GM19455 (cell line): ENCODE measurements around the gene OR2H1.
A peak's percentile ranks its signal among the peaks of the same experiment; 100 is the strongest.

Experiments
- ATAC-seq: cut with Tn5 transposase; IDR thresholded peaks from one replicate; pipeline ENCODE4 v1.9.1; 2021; ENCODE audit not compliant: unreplicated experiment

OR2H1 gene

DNA sequence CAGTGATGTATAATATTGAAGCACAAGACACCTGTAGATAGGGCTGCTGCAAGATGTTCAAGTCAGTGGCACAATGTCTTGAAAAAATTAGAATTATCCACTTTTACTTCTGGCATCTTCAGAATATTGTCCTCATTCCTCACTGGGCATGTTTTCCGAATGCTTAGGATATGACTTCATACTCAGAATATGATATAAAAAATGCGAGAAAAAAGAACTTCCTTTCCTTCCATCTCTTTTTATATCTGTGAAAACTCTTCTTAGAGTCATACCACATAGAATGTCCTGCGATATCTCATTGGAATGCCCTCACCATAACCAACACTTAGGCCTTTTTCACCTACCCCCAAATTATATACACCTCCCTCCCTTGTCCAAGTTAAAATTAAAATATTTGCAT, 26.2 kb downstream of the OR2H1 start:
- ATAC-seq: no peak

DNA sequence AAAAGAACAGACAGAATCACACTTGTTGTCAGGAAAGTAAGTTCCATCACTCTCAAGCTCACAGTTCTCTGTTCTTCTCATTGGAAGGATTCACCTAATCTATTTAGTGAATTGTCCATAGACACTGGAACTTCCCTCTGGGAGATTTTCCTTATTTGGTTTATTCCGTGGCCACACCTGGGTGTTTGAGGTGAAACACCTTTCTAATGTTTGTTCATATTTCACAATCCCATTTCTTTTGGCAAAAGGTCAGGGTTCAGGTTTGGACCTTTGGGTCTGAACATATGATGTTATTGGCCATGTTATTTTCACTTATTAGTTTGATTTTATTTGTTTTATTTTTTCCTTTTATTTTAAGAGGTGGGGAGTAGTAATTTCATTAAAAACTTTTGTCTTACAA, 26.8 kb downstream of the OR2H1 start:
- no peak for ATAC-seq

DNA sequence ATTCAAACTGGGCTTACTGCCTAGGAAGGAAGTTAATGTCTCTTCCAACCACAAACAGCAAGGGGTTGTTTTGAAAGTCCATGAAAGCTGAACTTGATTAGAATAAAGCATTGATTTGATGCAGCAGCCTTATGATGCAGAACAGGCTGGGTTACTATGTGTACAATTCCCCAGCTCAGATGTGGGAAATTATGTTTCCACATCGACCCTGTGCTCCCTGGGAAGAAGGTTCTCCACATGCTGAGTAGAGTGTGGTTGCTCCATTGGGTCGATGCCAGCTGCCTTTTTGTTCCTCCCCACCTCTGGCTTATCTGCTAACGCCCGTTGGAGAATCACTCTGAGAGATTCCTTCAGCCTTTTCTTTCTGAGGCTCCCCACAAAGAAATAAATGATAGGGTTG, 29.6 kb downstream of the OR2H1 start:
- no peak for ATAC-seq

DNA sequence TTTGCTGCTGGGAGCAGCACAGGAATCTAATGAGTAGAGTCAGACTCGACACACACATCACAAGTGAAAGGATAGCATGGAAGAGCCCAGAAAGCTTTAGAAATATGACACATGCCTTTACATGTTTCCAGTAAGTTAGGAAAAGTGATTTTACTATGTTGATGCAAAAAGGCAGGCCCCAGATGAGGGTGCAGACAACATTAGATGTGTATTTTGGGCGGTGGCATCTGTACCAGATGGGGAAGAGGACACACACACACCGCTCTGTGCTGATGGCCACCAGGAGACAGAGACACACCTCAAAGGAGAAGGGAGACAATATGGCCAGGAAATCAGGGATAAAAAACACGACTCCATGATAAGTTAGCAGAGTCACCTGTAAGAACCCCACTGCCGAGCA, 30.2 kb downstream of the OR2H1 start:
- no peak for ATAC-seq

DNA sequence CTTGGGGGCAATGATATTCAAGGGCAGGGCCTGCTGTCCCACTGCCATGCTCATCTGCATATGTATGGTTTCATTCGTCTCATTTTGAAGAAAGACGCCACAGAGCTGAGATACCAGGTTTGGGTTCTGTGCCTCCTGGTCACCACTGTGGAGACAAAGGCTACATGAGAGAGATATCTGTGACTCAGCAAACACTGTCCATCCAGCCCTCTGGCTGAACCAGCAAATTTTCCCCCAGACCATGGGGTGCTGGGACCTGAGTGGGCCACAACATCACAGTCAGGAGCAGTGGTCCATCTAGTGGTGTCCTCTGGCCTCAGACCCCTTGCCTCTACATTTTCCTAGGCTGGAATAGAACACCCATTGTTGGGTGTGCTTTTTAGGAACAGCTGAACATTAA, 30.7 kb downstream of the OR2H1 start, which contains the start of gene MAS1L:
TSS of gene MAS1L (minus strand) at position 297 of the 400 bp plus-strand sequence. CDS start at position 243, 54 bp downstream.
- no peak for ATAC-seq

DNA sequence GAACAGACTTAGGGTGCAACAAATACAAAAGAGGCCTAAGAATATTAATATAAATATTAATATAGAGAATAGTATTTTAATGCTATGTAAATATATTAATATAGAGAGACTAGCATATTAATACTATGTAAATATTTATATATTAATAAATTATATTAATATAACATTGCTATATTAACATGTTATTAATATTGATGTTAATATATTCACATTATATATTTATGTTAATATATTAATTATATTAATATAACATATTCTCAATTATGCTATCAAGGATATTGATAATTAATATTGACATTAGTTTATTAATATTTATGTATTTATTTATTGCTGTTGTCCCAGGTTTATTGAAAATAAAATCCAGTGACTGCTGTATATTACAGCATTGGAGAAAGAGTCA, 31.9 kb downstream of the OR2H1 start:
- ATAC-seq: no peak

DNA sequence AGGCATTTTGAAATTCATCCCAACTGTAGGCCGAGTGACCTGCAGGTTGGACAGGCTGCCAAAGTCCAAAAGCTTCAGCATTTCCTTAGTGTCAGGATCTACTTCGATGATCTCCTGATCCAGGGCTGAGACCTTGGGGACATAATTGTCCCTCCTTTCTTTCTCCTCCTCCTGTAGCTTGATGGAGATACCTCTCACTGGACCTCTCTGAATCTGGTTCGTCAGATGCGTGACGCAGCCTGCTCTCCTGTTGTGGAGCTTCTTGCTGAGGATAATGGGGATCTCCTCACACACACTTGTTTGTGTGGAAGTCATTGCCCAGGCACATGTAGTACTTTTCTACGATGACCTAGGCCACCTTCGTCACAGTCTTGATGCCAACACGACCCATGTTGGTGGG, 32.3 kb downstream of the OR2H1 start:
- ATAC-seq: no peak

DNA sequence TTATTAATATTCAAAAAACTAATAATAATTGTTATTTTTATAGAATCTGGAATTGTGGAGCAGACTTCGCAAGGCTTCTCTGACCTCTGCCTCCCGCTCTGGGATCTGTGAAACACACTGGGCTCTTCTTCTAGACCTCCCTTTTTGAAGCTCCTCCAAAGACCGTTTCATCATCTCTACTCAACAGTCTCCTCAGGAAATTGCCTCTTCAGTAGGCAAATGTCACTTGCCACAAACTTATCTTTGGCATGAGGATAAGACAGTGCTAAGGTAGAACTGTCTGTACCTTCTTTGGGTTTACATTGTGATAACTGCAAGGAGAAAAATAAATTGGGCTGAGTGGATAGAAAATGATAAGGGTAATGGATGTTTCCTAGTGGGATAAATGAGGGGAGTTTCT, 33.1 kb downstream of the OR2H1 start:
- ATAC-seq: no peak

DNA sequence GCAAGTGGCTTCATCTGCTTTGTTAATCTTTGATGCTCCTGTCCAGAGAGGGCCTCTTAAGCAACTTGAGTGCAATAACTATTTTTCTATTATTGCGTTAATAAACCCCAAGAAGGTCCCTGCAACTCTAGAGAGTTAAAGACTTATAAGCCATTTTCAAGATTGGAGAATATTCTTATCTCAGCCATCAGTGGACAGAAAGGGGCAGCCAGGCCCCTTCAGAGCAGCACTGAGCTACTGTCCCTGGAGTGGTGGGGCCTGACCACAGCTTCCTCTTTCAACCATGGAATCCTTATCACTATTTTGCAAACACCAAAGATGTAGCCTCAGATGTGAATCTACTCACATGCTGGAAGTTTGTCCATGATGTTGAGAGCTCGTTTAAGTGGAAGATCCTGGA, 33.6 kb downstream of the OR2H1 start:
- ATAC-seq: no peak

DNA sequence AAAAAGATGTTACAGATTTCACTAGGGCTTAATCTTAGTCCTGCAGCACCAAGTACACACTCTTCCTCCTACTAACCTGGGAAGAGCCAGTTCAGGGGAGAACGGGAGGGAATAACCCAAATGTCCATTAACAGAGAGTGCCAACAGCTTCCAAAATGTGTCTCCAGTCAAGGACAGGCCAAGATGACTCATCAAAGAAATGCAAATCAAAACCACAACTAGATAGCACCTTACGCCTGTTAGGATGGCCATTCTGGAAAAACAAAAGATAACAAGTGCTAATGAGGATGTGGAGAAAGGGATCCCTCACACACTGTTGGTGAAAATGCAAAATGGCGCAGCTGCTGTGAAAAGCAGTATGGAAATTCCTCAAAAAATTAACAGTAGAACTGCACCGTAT, 34.6 kb downstream of the OR2H1 start:
- ATAC-seq: no peak

DNA sequence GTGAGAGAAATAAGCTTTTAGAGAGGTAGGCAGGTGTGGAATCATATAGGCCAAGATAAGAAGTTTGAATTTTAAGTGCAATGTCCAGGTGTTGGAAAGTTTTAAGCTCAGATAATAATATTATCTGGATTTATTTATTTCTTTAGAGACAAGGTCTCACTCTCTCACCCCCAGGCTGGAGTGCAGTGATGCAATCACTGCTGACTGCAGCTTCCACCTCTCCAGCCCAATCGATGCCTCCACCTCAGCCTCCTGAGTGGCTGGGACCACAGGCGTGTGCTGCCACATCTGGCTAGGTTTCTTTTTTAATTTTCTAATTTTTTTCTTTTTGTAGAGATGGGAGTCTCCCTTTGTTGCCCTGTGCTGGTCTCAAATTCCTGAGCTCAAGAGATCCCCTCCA, 36.3 kb downstream of the OR2H1 start:
- no peak for ATAC-seq

DNA sequence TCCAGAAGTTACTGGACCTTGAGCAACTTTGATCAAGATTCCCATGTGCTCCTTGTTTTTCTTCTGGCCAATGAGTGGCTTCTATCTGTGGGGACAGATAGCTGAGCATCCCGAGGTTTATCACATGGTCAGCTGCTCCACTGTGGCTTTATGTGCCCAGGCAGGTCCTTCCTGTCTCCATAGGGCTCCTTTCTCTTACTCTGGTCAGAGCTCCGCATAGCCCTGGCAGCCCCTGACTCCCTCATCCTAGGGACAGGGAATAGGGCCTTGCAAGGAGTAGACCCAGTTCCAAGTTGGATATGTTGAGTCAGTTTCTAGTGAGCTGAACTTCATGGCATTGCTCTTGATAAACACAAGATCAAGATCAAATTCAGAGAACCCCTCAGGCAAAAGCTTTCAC, 37.2 kb downstream of the OR2H1 start:
- ATAC-seq: no peak

DNA sequence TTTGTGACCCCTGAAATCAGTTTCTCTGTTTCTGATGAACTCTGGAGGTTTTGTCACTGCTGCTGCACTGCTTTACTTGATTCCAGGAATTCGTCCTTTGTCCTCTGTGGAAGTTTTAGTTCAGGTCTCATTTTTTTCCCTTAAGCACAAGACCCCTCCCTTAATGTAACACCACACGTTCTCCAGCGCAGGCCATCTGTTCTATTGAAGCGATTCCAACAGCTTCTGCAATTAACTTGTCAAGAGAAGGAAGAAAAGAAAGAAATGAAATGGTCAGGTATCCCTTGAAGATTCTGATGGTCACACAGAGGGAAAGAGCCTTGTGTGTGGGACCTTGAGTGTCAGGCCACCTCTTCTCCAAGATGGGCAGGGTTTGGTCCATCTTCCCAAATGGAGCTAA, 38.6 kb downstream of the OR2H1 start:
- ATAC-seq: no peak

DNA sequence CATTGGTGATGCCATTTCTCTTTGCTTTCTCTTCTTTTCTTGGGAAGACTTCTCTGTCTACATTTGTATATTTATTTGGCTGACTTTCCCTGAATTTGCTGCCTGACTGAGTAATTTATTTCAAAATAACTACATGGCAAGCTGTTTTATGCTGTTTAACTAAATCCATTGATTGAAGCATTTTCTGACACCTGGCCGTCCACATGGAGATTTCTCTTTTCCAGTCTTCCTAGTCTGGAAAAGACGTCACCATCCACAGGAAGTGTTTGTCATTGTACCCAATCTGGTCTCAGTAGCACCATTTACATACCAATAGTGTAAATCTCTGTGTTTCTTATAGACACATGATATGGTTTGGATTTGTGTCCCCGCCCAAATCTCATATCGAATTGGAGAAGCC, 40.0 kb downstream of the OR2H1 start:
- no peak for ATAC-seq

DNA sequence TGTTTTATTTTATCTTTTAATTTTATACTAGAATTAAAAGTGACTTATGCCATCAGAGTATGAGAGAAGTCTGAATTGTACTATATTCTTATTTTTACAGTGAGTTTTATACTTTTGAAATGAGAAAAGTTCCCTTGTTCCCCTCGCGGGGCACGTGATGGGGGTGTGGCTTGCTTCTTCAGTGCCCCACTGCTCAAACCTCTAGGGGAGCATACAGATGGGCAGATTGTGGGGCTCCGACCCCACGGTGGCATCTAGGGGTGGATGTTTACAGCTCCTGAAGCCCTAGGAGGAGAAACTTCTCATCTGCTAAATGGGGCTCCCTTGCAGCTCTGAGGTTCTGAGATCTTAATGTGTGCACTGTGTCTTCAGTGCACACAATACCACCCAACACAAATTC, 42.7 kb downstream of the OR2H1 start:
- no peak for ATAC-seq

DNA sequence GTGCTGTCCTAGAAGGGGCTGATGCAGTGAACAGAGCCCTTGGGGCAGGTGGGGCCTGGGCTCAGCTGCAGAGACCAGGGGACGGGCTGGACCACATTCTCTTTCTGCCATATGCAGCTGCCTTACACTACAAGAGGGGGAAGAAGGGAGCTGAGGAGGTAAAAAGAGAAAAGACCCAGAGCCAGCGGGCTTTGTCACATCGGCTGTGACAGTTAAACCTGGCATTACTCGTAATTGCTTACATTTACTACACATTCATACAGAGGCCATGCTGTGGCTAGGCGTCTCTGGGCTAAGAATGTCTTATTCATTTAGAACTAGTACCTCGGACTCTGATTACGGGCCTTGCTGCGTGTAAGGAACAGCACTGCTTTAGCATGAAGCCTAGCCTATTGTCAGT, 43.6 kb downstream of the OR2H1 start:
- no peak for ATAC-seq

DNA sequence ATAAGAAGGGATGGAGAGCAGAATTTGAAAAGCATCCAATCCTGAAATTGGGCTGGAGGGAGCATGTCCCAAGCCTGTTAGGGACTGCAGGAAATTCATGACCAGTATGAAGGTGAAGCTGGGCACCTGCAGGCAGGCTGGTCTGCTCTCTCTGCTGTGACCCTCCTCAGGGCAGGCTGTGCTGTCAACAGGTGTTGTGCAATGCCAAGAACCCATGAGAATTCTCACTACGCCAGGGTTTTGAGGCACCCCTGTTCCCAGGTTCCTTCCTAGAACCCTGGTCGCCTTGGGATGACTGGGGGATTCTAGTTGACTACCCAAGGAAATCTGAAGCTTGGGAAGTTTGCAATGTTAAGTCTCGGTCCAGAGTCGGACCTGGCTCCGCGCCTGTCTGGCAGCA, 44.2 kb downstream of the OR2H1 start:
- no peak for ATAC-seq

DNA sequence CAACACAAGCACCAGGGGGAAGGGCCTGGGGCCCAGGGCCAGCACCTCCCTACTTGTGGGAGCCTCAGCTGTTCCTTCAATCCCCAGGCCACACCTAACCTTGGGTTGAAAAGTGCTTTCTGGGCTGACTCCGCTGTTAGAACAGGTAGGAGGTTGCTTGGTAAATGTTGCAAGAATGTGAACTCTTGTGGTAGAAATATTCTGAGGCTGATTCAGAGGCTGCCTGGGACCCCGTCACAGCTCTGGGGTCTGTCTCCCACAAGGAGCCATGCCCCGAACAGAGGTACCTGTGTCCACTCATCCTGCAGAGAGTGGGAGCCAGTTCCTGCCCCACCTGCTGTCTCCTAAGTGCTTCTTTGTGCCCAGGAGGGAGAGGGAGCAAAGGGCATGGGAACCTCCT, 45.2 kb downstream of the OR2H1 start:
- ATAC-seq: no peak

DNA sequence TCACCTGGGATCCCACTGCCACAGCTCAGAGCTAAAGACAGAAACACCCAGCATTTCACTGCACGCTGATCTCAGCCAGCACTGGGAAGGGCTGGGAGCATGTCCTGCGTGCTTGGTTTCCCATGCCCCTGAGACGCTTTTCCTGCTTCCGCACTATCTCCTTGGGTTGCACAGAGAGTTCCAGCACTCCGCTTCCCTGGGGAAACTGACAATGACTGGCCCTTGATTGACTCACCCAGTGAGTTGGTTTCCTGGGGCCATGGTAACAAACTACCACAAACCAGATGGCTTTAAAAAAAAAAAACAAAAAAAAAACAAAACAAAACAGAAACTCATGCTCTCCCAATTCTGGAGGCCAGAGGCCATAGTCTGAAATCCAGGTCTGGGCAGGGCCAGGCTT, 45.6 kb downstream of the OR2H1 start:
- ATAC-seq: no peak

DNA sequence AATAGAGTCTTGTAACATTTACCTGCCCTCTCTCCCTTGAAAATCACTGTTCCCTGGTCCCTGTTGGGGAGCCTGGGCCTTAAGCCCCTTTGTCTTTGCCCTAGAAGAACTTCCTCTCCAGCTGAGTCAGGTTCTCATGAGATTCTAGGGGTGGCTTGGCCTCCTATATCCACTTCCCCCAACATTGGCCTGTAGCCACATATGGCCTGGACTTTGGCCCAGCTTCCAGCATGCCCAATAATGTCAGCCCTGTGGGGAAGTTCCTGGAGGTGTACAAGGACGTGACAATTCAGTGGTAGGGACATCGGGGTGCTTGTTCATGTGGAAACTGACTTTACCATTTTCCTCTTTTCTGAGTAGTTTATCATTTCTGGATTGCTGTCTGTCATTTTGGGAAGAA, 48.0 kb downstream of the OR2H1 start:
- no peak for ATAC-seq

DNA sequence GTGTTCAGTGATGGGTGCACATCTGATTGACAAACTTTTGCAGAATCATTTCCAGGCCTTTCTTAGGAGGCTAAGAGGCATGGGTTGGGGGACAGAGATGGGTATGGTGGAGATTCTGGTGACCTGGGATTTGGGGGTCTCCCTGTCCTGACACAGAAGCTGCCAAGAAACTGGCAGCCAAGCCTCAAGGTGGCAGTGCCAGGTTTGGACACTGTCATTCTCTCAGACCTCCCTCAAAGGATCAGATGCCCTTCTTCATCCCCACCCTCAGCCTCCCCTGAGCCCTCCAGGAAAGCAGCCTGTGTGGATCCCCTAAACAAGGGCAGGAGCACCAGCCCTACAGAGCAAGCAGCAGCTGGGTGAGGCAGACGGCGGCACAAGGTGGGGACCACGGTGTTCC, 48.9 kb downstream of the OR2H1 start:
- ATAC-seq: no peak

DNA sequence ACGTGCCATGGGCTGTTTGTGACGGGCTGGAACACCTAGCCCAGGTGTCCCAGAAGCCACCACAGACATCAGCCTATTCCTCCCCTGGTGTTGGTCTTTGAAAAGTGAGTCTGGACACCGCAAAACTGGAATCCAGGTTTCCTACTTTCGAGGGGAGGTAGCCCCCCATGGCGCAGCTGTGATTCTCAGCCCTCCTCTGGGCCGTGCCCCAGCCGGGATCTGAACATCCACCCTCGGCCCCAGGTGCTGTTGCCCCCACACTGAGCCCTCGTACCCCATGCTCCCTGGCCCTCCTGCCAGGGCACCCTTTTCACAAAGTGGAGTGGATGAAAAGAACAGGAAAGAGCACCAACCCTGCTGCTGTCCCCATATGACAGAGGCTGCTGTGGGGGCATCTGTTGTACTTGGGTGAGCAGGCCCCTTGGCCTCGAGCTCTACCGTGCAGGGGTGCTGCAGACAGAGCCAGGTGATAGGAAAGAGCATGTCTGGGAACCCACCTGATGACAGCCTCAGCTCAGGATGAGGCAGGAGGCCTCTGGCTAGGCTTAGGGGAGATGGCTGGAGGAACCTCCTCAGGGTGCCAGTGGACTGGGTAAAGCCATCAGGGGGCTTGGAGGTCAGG, 49.6 kb downstream of the OR2H1 start:
- ATAC-seq: no peak

DNA sequence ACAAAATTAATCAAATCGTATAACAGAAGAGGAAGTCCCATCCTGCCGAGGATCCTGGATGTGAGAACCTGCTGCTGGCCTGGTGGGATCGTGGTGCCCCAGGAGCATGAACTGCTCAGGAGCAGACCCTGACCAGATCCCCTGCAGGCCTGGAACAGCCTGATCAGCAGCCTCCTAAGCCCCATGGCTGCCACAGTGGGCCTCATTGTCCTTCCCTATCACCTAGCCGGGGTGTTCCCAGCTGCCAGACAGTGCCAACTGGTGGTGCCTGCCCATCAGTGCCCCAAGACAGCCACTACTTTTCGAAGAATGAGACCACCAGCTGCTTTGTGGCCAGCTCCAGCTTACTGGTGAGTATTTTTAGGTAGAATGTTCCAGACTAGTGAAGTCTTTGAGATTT, 50.4 kb downstream of the OR2H1 start:
- ATAC-seq: no peak

DNA sequence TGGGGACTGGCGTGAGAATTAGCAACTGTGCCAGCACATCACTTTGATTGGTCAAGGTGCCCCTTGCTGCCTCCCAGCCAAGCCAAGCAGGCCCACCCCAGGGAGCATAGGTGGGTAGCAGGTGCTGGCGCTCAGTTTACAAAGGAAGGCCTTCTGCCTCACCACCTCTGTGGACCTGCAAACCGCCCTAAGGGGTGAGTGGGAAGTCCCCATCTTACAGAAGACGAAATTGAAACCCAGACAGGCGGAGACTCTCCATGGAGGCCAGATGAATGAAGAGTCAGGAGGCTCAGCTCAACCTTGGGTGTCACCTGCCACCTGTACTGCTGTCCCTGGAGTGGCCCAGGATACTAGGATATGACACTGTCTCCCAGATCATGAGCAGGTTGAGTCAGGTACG, 52.3 kb downstream of the OR2H1 start:
- peak; percentile 69 for ATAC-seq
